ENCODE data around the gene ACVR1. TPM values are rescaled to one million over a fixed set of nuclear protein-coding genes. Genes with fewer than 3 reads are reported as not detected.
A peak's percentile ranks its signal among the peaks of the same experiment; 100 is the strongest.

The ACVR1 gene
- total and polyA plus RNA-seq, 4 donors, result 7.5 to 38.3 (median 23.4) TPM

DNA sequence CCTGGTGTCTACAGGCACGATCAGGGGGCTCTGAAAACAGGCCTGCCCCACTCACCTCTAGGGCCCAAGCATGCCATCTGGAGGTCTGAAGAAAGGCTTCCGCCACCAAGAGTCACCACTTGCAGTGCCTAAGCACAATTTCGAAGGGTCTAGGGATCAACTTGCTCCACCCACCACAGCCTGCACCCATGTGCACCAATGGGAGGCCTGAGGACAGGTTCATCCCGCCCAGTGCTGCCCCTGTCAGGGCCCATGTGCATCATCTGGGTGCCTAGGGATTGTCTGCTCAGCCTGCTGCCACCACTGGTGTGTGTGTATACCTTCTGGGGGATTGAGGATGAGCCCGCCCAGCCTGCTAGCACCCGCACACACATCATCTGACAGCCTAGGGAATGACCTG, 126.4 kb downstream of the ACVR1 start:
- H3K9ac ChIP-seq (ENCODE audit: insufficient read depth in 1 of 2, low read length in 2 of 2), result no peak overlapping the region
- no peak for DNase-seq
- TF ChIP-seq, protein P1, sequence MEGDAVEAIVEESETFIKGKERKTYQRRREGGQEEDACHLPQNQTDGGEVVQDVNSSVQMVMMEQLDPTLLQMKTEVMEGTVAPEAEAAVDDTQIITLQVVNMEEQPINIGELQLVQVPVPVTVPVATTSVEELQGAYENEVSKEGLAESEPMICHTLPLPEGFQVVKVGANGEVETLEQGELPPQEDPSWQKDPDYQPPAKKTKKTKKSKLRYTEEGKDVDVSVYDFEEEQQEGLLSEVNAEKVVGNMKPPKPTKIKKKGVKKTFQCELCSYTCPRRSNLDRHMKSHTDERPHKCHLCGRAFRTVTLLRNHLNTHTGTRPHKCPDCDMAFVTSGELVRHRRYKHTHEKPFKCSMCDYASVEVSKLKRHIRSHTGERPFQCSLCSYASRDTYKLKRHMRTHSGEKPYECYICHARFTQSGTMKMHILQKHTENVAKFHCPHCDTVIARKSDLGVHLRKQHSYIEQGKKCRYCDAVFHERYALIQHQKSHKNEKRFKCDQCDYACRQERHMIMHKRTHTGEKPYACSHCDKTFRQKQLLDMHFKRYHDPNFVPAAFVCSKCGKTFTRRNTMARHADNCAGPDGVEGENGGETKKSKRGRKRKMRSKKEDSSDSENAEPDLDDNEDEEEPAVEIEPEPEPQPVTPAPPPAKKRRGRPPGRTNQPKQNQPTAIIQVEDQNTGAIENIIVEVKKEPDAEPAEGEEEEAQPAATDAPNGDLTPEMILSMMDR (IDR thresholded peaks at IDR 0.05; ENCODE audit: control extremely low read depth, extremely low read depth), result no peak
- ATAC-seq (ENCODE audit: insufficient read depth, low FRiP score), result no peak
- no peaks in the 10 kb centered on the region for H3K27me3 ChIP-seq (ENCODE audit: control insufficient read depth in 3 of 3, insufficient read depth in 3 of 3, low read length in 2 of 3)
- no peak overlapping the region for H3K4me3 ChIP-seq
- WGBS, 2 donors, result 98 to 99% methylated on average over 6 of the region's 6 CpGs
- peaks cover 5 to 21% (median 16%) of the 10 kb centered on the region in 4 donors for H3K36me3 ChIP-seq (ENCODE audit: control insufficient read depth in 4 of 4, insufficient read depth in 4 of 4, low read length in 4 of 4)
- no peaks in the 10 kb centered on the region for H3K9me3 ChIP-seq (ENCODE audit: control insufficient read depth in 4 of 4, insufficient read depth in 3 of 4, low read length in 3 of 4)
- H3K4me1 ChIP-seq (ENCODE audit: control insufficient read depth in 5 of 5, insufficient read depth in 5 of 5, low read length in 5 of 5), result peaks cover 0 to 2% (median 0%) of the 10 kb centered on the region in 5 donors
- H3K27ac ChIP-seq (ENCODE audit: low read depth in 1 of 2, low read length in 1 of 2), result no peak overlapping the region

DNA sequence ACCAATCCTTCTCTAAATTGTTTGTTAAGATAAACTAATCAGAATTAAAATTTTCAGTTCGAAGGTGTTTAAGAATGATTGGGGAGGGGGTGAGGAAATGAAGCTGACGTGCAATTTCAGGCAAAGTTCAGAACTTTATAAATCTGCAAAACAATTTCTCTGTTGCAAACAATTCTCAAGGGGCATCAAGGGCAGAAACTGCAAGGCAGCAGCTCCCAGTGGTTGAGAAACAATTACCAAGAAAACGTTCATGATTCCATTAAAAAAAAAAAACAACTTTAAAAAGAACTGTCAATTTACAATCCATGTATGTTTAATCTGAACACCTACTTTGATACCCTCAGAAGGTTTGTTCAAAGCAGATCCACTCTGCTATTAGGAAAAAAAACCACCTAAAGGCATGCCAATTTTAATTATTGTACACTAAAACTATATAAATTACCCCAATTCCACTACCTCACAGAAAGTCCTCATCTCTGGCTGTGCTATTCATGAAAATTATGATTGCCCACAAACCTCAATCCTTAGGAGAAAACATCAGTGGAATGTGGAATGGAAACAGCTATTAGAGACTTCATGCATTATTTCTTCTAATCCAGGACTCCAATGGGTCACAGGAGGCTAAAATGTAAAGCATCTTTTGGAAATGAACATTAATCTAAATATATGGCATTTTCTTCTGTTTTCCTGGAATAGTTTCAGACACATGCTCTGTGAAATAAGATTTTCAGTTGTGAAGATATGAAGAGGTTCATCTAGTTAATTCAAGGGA, 127.6 kb downstream of the ACVR1 start:
- DNase-seq, result no peak
- Histone ChIP-seq H3K9me3 (ENCODE audit: control insufficient read depth in 4 of 4, insufficient read depth in 3 of 4, low read length in 3 of 4) (no peaks in the 10 kb centered on the region), H3K27me3 (ENCODE audit: control insufficient read depth in 3 of 3, insufficient read depth in 3 of 3, low read length in 2 of 3) (no peaks in the 10 kb centered on the region), H3K27ac (ENCODE audit: low read depth in 1 of 2, low read length in 1 of 2) (no peak overlapping the region), H3K36me3 (ENCODE audit: control insufficient read depth in 4 of 4, insufficient read depth in 4 of 4, low read length in 4 of 4) (peaks cover 5 to 21% (median 15%) of the 10 kb centered on the region in 4 donors), H3K4me3 (no peak overlapping the region), H3K9ac (ENCODE audit: insufficient read depth in 1 of 2, low read length in 2 of 2) (no peak overlapping the region), H3K4me1 (ENCODE audit: control insufficient read depth in 5 of 5, insufficient read depth in 5 of 5, low read length in 5 of 5) (peaks cover 0 to 2% (median 0%) of the 10 kb centered on the region in 5 donors)
- TF ChIP-seq, protein P1 (IDR thresholded peaks at IDR 0.05; ENCODE audit: control extremely low read depth, extremely low read depth), result no peak
- no peak for ATAC-seq (ENCODE audit: insufficient read depth, low FRiP score)
- 79 to 84% methylated on average over 3 of the region's 3 CpGs for WGBS, 2 donors

DNA sequence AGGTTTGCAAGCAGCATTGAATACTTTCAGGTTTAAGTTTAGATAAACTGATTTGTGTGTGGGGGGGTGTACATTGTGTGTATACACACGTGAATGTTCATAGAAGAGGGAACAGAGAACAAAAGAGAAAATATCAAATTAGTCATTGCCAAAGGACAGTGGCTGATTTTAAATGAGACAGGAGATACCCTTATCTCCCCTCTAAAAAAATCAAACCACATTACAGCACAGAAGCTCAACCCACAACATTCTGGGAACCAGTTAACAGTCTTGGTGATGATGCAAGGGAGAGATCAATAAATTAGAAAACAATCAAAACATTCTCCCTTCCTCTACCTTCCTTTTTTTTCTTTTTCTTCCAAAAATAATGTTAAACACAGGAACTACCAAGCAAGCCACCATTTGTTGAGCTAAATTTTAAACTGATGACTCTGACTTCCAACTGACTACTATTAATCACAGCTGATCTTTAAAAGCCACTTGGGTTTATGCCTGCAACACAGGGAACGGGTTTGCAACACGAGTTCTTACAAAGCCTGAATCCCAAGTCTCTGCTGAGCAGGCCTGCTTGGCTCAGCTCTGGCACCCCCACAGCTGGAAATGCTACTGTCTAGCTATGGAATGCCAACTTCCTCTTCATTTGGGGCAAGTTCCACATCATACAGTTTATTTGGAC, 128.3 kb downstream of the ACVR1 start:
- Histone ChIP-seq H3K9me3 (ENCODE audit: control insufficient read depth in 4 of 4, insufficient read depth in 3 of 4, low read length in 3 of 4) (no peaks in the 10 kb centered on the region), H3K9ac (ENCODE audit: insufficient read depth in 1 of 2, low read length in 2 of 2) (no peak overlapping the region), H3K4me1 (ENCODE audit: control insufficient read depth in 5 of 5, insufficient read depth in 5 of 5, low read length in 5 of 5) (peaks cover 0 to 2% (median 0%) of the 10 kb centered on the region in 5 donors), H3K4me3 (no peak overlapping the region), H3K36me3 (ENCODE audit: control insufficient read depth in 4 of 4, insufficient read depth in 4 of 4, low read length in 4 of 4) (peaks cover 5 to 23% (median 14%) of the 10 kb centered on the region in 4 donors), H3K27ac (ENCODE audit: low read depth in 1 of 2, low read length in 1 of 2) (no peak overlapping the region), H3K27me3 (ENCODE audit: control insufficient read depth in 3 of 3, insufficient read depth in 3 of 3, low read length in 2 of 3) (no peaks in the 10 kb centered on the region)
- TF ChIP-seq, protein P1 (IDR thresholded peaks at IDR 0.05; ENCODE audit: control extremely low read depth, extremely low read depth), result no peak
- DNase-seq (peak; percentile 40 to 63 (median 45)), ATAC-seq (ENCODE audit: insufficient read depth, low FRiP score) (no peak)
- WGBS, 2 donors, result 68 to 77% methylated on average over 3 of the region's 3 CpGs

Measured in lung (tissue), 12 donors.